Aorta (tissue), 5 donors: ENCODE data around the gene IQSEC1. TPM values are rescaled to one million over a fixed set of nuclear protein-coding genes. Genes with fewer than 3 reads are reported as not detected.
A peak's percentile ranks its signal among the peaks of the same experiment; 100 is the strongest.

Source experiments
- ATAC-seq: fragments of 200-7000 bp; cut with Tn5 transposase; one replicate; pipeline ENCODE4 v1.9.1; 2022; ENCODE audit warnings: moderate library complexity; ENCODE audit not compliant: low FRiP score
- DNase-seq, 2 donors: peaks; one replicate each; pipeline ENCODE4 v3.0.0-alpha.2; 2020
- H3K27ac ChIP-seq, 2 donors: one replicate each; pipeline ENCODE4 v1.5.1; 2013; ENCODE audit warnings: low read length in 2 of 2, mild to moderate bottlenecking in 2 of 2, moderate library complexity in 2 of 2, control low read depth in 1 of 2, inconsistent platforms in 1 of 2, low read depth in 1 of 2
- H3K27me3 ChIP-seq, 2 donors: one replicate each; pipeline ENCODE4 v1.6.1; 2013; ENCODE audit warnings: control low read depth in 1 of 2, low read length in 1 of 2, mild to moderate bottlenecking in 1 of 2, moderate library complexity in 1 of 2; ENCODE audit not compliant: insufficient read depth in 2 of 2, control insufficient read depth in 1 of 2
- H3K36me3 ChIP-seq, 2 donors: one replicate each; pipeline ENCODE4 v1.6.1; 2013; ENCODE audit warnings: control low read depth in 1 of 2, low read length in 1 of 2, mild to moderate bottlenecking in 1 of 2; ENCODE audit not compliant: insufficient read depth in 2 of 2, control insufficient read depth in 1 of 2
- H3K4me1 ChIP-seq, 2 donors: one replicate each; pipeline ENCODE4 v1.6.1; 2013; ENCODE audit warnings: low read length in 2 of 2, control low read depth in 1 of 2, mild to moderate bottlenecking in 1 of 2, moderate library complexity in 1 of 2; ENCODE audit not compliant: insufficient read depth in 2 of 2, control insufficient read depth in 1 of 2
- H3K4me3 ChIP-seq, 2 donors: one replicate each; pipeline ENCODE4 v1.5.1; 2013; ENCODE audit warnings: low read length in 2 of 2, control low read depth in 1 of 2, mild to moderate bottlenecking in 1 of 2
- H3K9me3 ChIP-seq: one replicate; pipeline ENCODE4 v1.6.1; 2013; ENCODE audit warnings: mild to moderate bottlenecking, low read length; ENCODE audit not compliant: control insufficient read depth
- WGBS, 2 donors: extraction: QIAGEN DNeasy Blood & Tissue Kit; methylation state at CpG; one replicate each; pipeline ENCODE4 v1.1.7; 2013; 5-methylcytosine and 5-hydroxymethylcytosine counted together
- intact Hi-C, 2 donors: fragments of 100-400 bp; cut with DNase I; formaldehyde crosslinking; loops; one replicate each; pipeline versions ENCODE4 v1.14.2 to v1.15.0; 2022
- polyA plus RNA-seq, 2 donors: library from polyadenylated mRNA; stranded (reverse); fragments of 200-250 nt; gene quantifications; one replicate each; pipeline ENCODE4 v1.2.3, GENCODE V29; 2013
- total RNA-seq, 2 donors: library from RNA; stranded (reverse); fragmentation: NEBNext Ultra II Directional; extraction: Animal tissue kit (Norgen Biotek cat#: 25700); gene quantifications; one replicate each; pipeline ENCODE4 v1.2.1, GENCODE V29; 2021
- donor health status: healthy with polysubstance abuse.
- donor health status: Bipolar disorder and iron deficiency.
- donor health status: DM: no; HTN: no; CAD: no.
- donor health status: DM: no; HTN: no; CAD: no.
- donor health status: DM: yes; HTN: yes; CAD: no.

The IQSEC1 gene
- total and polyA plus RNA-seq, 4 donors = 12.6 to 84.7 (median 49.9) TPM

GRCh38 chr3:12962292-12962691 lies 110.9 kb downstream of the IQSEC1 start:
- no peaks in the 10 kb centered on the region for H3K36me3 ChIP-seq
- 18 to 28% methylated on average over 3 of the region's 3 CpGs for WGBS, 2 donors
- DNase-seq (no peak), ATAC-seq (no peak)
- peaks cover 3 to 22% of the 10 kb centered on the region in 2 donors for H3K4me1 ChIP-seq
- intact Hi-C loops = loop anchor here in 1 of 2 donors (2.0 kb wide), 1 partner anchor 27 kb away; no protein-coding TSS in a partner anchor
- H3K27ac ChIP-seq = peak overlapping the region in 1 of 2 donors; percentile 69
- no peaks in the 10 kb centered on the region for H3K9me3 ChIP-seq
- H3K27me3 ChIP-seq = no peaks in the 10 kb centered on the region
- H3K4me3 ChIP-seq = no peak overlapping the region

GRCh38 chr3:12961697-12962036 lies 111.6 kb downstream of the IQSEC1 start:
- Histone ChIP-seq H3K9me3 (no peaks in the 10 kb centered on the region), H3K4me3 (no peak overlapping the region), H3K4me1 (peaks cover 3 to 23% of the 10 kb centered on the region in 2 donors), H3K36me3 (no peaks in the 10 kb centered on the region), H3K27me3 (no peaks in the 10 kb centered on the region), H3K27ac (peak overlapping the region in 1 of 2 donors; percentile 61)
- 71 to 75% methylated on average over 1 of the region's 1 CpG for WGBS, 2 donors
- intact Hi-C loops = loop anchor here in 1 of 2 donors (2.0 kb wide), 1 partner anchor 27 kb away; no protein-coding TSS in a partner anchor
- ATAC-seq = no peak
- DNase-seq = no peak

GRCh38 chr3:12961007-12961696 lies 112.1 kb downstream of the IQSEC1 start:
- DNase-seq (no peak), ATAC-seq (no peak)
- no peak overlapping the region for H3K4me3 ChIP-seq
- H3K36me3 ChIP-seq = no peaks in the 10 kb centered on the region
- WGBS, 2 donors = 78 to 79% methylated on average over 4 of the region's 4 CpGs
- H3K27me3 ChIP-seq = no peaks in the 10 kb centered on the region
- peak overlapping the region in 1 of 2 donors; percentile 9 for H3K27ac ChIP-seq
- no peaks in the 10 kb centered on the region for H3K9me3 ChIP-seq
- peaks cover 3 to 27% of the 10 kb centered on the region in 2 donors for H3K4me1 ChIP-seq
- intact Hi-C loops = no loop called here

GRCh38 chr3:12960497-12960896 lies 112.7 kb downstream of the IQSEC1 start:
- H3K4me3 ChIP-seq = no peak overlapping the region
- 82 to 90% methylated on average over 3 of the region's 3 CpGs for WGBS, 2 donors
- H3K36me3 ChIP-seq = no peaks in the 10 kb centered on the region
- ATAC-seq = no peak
- H3K4me1 ChIP-seq = peaks cover 3 to 22% of the 10 kb centered on the region in 2 donors
- H3K27me3 ChIP-seq = no peaks in the 10 kb centered on the region
- H3K27ac ChIP-seq = peak overlapping the region; percentile 18 to 43
- DNase-seq = no peak
- H3K9me3 ChIP-seq = no peaks in the 10 kb centered on the region
- intact Hi-C loops = no loop called here

- Histone ChIP-seq H3K4me1 (peaks cover 3 to 18% of the 10 kb centered on the region in 2 donors), H3K4me3 (no peak overlapping the region), H3K36me3 (no peaks in the 10 kb centered on the region), H3K27me3 (no peaks in the 10 kb centered on the region), H3K9me3 (no peaks in the 10 kb centered on the region), H3K27ac (peak overlapping the region; percentile 43 to 44)
- intact Hi-C loops = no loop called here
- ATAC-seq = no peak
- DNase-seq = peak in 1 of 2 donors; percentile 76
- 35 to 41% methylated on average over 15 of the region's 15 CpGs for WGBS, 2 donors
Measured at GRCh38 chr3:12959838-12960378, 113.3 kb downstream of the IQSEC1 start.

- 23 to 24% methylated on average over 7 of the region's 7 CpGs for WGBS, 2 donors
- no peaks in the 10 kb centered on the region for H3K27me3 ChIP-seq
- peak in 1 of 2 donors; percentile 71 for DNase-seq
- intact Hi-C loops = no loop called here
- H3K4me1 ChIP-seq = peaks cover 3 to 16% of the 10 kb centered on the region in 2 donors
- H3K27ac ChIP-seq = peak overlapping the region; percentile 51 to 88
- H3K4me3 ChIP-seq = no peak overlapping the region
- no peaks in the 10 kb centered on the region for H3K36me3 ChIP-seq
- H3K9me3 ChIP-seq = no peaks in the 10 kb centered on the region
- ATAC-seq = no peak
Measured at GRCh38 chr3:12959410-12959809, 113.8 kb downstream of the IQSEC1 start.

- no peak overlapping the region for H3K4me3 ChIP-seq
- H3K9me3 ChIP-seq = no peaks in the 10 kb centered on the region
- 61 to 63% methylated on average over 13 of the region's 13 CpGs for WGBS, 2 donors
- H3K4me1 ChIP-seq = peaks cover 0 to 16% of the 10 kb centered on the region in 2 donors
- H3K36me3 ChIP-seq = no peaks in the 10 kb centered on the region
- no peaks in the 10 kb centered on the region for H3K27me3 ChIP-seq
- ATAC-seq = no peak
- no peak for DNase-seq
- intact Hi-C loops = no loop called here
- peak overlapping the region; percentile 51 to 88 for H3K27ac ChIP-seq
Measured at GRCh38 chr3:12957824-12958792, 115.1 kb downstream of the IQSEC1 start.

GRCh38 chr3:12957339-12957738 lies 115.9 kb downstream of the IQSEC1 start:
- DNase-seq (peak in 1 of 2 donors; percentile 78), ATAC-seq (peak; percentile 59)
- intact Hi-C loops = no loop called here
- 1 to 6% methylated on average over 8 of the region's 8 CpGs for WGBS, 2 donors
- H3K27me3 ChIP-seq = no peaks in the 10 kb centered on the region
- H3K36me3 ChIP-seq = no peaks in the 10 kb centered on the region
- peak overlapping the region; percentile 65 to 88 for H3K27ac ChIP-seq
- H3K9me3 ChIP-seq = no peaks in the 10 kb centered on the region
- H3K4me1 ChIP-seq = peaks cover 0 to 16% of the 10 kb centered on the region in 2 donors
- H3K4me3 ChIP-seq = no peak overlapping the region
